ENCODE measurements around the gene SGIP1. TPM values are rescaled to one million over a fixed set of nuclear protein-coding genes. Genes with fewer than 3 reads are reported as not detected.
A peak's percentile ranks its signal among the peaks of the same experiment; 100 is the strongest.

Gene SGIP1
- total and polyA plus RNA-seq, 2 experiments from 2014 or later = 4.0 to 7.7 TPM

GRCh38 chr1:66571789-66572188 is 37.8 kb downstream of the SGIP1 start:
- 4 to 24% methylated on average over 1 of the region's 1 CpG for WGBS, 2 experiments (ENCODE audit: low coverage in 1 of 2, low lambda C conversion rate in 2 of 2, missing lambda C conversion rate in 2 of 2)
- peaks cover 6% of the 10 kb centered on the region for H3K9me2 ChIP-seq (ENCODE audit: insufficient read depth)
- H3F3A ChIP-seq (ENCODE audit: insufficient read depth) = peaks cover 36% of the 10 kb centered on the region
- TF ChIP-seq EZH2 (IDR thresholded peaks at IDR 0.05; ENCODE audit: insufficient read depth, poor library complexity, severe bottlenecking) (no peak), EZH2phosphoT487 (IDR thresholded peaks at IDR 0.05; ENCODE audit: insufficient read depth, low read depth) (no peak)
- peak overlapping the region; percentile 71 for H3K27ac ChIP-seq
- peaks cover 50% of the 10 kb centered on the region for H3K4me1 ChIP-seq (ENCODE audit: insufficient read depth)
- no peaks in the 10 kb centered on the region for H4K20me1 ChIP-seq (ENCODE audit: insufficient read depth)
- no peaks in the 10 kb centered on the region for H3K9me3 ChIP-seq (ENCODE audit: low read depth)
- H3K4me3 ChIP-seq = no peak overlapping the region
- in situ Hi-C loops (cut with MboI) = no loop called here
- H3K36me3 ChIP-seq (ENCODE audit: low read depth) = no peaks in the 10 kb centered on the region
- H3K27me3 ChIP-seq (replicated peaks; ENCODE audit: insufficient read depth) = no peaks in the 10 kb centered on the region
- DNase-seq = peak; percentile 92
- H2AFZ ChIP-seq = no peak overlapping the region
- no peak overlapping the region for H3K9ac ChIP-seq
- H3K4me2 ChIP-seq (ENCODE audit: unreplicated experiment) = peak overlapping the region; percentile 18
- H3K79me2 ChIP-seq (ENCODE audit: insufficient read depth) = no peaks in the 10 kb centered on the region

GRCh38 chr1:66575739-66576138 is 41.8 kb downstream of the SGIP1 start:
- peak; percentile 67 for DNase-seq
- Histone ChIP-seq H3K4me2 (ENCODE audit: unreplicated experiment) (peak overlapping the region; percentile 11), H3K4me1 (ENCODE audit: insufficient read depth) (peaks cover 48% of the 10 kb centered on the region)

DNA sequence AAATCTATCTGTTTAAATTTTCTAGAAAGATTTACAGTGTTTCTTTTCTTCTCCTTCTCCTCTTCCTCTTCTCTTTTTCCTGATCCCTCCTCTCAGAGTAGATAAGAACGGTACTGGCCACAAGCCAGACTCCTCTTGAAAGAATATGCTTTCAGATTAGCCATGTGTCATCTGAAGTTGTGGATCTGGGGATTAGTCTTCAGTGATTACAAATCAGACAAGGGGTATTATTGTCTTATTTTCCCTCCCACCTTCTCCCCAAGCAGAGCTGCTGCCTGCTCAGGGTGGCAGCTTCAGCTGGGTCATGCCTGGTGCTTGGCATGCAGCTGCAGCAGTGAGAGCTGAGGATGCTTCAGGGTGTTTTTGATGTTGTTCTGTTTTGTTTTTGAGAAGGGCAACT is 42.7 kb downstream of the SGIP1 start:
- TF ChIP-seq EZH2phosphoT487 (IDR thresholded peaks at IDR 0.05; ENCODE audit: insufficient read depth, low read depth) (no peak), EZH2 (IDR thresholded peaks at IDR 0.05; ENCODE audit: insufficient read depth, poor library complexity, severe bottlenecking) (no peak)
- H2AFZ ChIP-seq = 0 out of 2 replicates have a peak overlapping the region, but pooled peaks have one; percentile 12
- in situ Hi-C loops (cut with MboI) = no loop called here
- no peaks in the 10 kb centered on the region for H3K79me2 ChIP-seq (ENCODE audit: insufficient read depth)
- no peaks in the 10 kb centered on the region for H3K9me2 ChIP-seq (ENCODE audit: insufficient read depth)
- no peak overlapping the region for H3K9ac ChIP-seq
- H4K20me1 ChIP-seq (ENCODE audit: insufficient read depth) = no peaks in the 10 kb centered on the region
- no peak overlapping the region for H3K27ac ChIP-seq
- H3K4me1 ChIP-seq (ENCODE audit: insufficient read depth) = peaks cover 39% of the 10 kb centered on the region
- no peaks in the 10 kb centered on the region for H3K27me3 ChIP-seq (replicated peaks; ENCODE audit: insufficient read depth)
- 0 to 10% methylated on average over 1 of the region's 1 CpG for WGBS, 2 experiments (ENCODE audit: low coverage in 1 of 2, low lambda C conversion rate in 2 of 2, missing lambda C conversion rate in 2 of 2)
- H3K9me3 ChIP-seq (ENCODE audit: low read depth) = no peaks in the 10 kb centered on the region
- peaks cover 28% of the 10 kb centered on the region for H3F3A ChIP-seq (ENCODE audit: insufficient read depth)
- H3K4me2 ChIP-seq (ENCODE audit: unreplicated experiment) = no peak overlapping the region
- no peak overlapping the region for H3K4me3 ChIP-seq
- peak; percentile 48 for DNase-seq
- no peaks in the 10 kb centered on the region for H3K36me3 ChIP-seq (ENCODE audit: low read depth)

More at GRCh38 chr1:66575739-66576138, 41.8 kb downstream of the SGIP1 start:
- Histone ChIP-seq H3K4me3 (no peak overlapping the region), H3F3A (ENCODE audit: insufficient read depth) (peaks cover 36% of the 10 kb centered on the region), H3K79me2 (ENCODE audit: insufficient read depth) (no peaks in the 10 kb centered on the region), H3K9me2 (ENCODE audit: insufficient read depth) (peaks cover 4% of the 10 kb centered on the region), H2AFZ (no peak overlapping the region), H3K36me3 (ENCODE audit: low read depth) (no peaks in the 10 kb centered on the region), H3K9ac (no peak overlapping the region), H3K9me3 (ENCODE audit: low read depth) (no peaks in the 10 kb centered on the region), H4K20me1 (ENCODE audit: insufficient read depth) (no peaks in the 10 kb centered on the region), H3K27ac (no peak overlapping the region), H3K27me3 (replicated peaks; ENCODE audit: insufficient read depth) (no peaks in the 10 kb centered on the region)
- in situ Hi-C loops (cut with MboI) = no loop called here
- 14 to 19% methylated on average over 4 of the region's 4 CpGs for WGBS, 2 experiments (ENCODE audit: low coverage in 1 of 2, low lambda C conversion rate in 2 of 2, missing lambda C conversion rate in 2 of 2)
- TF ChIP-seq EZH2 (IDR thresholded peaks at IDR 0.05; ENCODE audit: insufficient read depth, poor library complexity, severe bottlenecking) (no peak), EZH2phosphoT487 (IDR thresholded peaks at IDR 0.05; ENCODE audit: insufficient read depth, low read depth) (no peak)

DNA sequence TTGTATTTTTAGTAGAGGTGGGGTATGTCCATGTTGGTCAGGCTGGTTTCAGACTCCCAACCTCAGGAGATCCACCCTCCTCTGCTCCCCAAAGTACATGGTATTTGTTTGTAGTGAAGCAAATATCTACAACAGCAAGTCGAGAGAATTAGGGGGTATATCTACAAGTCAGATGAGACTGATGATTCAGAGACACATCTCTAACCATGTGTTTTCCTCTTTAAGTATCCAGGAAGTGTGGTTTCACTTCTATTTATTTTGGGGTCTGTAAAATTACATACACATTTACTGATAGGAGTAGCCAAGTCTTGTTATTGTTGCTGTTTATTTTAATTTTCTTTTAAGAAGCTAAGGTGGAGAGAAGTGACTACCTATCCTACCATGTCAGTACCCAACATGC is 44.9 kb downstream of the SGIP1 start:
- Histone ChIP-seq H3K79me2 (ENCODE audit: insufficient read depth) (no peaks in the 10 kb centered on the region), H3K9me2 (ENCODE audit: insufficient read depth) (no peaks in the 10 kb centered on the region), H3K4me1 (ENCODE audit: insufficient read depth) (peaks cover 26% of the 10 kb centered on the region), H3K4me2 (ENCODE audit: unreplicated experiment) (no peak overlapping the region), H3K36me3 (ENCODE audit: low read depth) (no peaks in the 10 kb centered on the region), H3K9me3 (ENCODE audit: low read depth) (no peaks in the 10 kb centered on the region), H4K20me1 (ENCODE audit: insufficient read depth) (no peaks in the 10 kb centered on the region), H2AFZ (no peak overlapping the region), H3K27me3 (replicated peaks; ENCODE audit: insufficient read depth) (no peaks in the 10 kb centered on the region), H3K27ac (no peak overlapping the region), H3K9ac (no peak overlapping the region), H3K4me3 (no peak overlapping the region), H3F3A (ENCODE audit: insufficient read depth) (peaks cover 19% of the 10 kb centered on the region)
- in situ Hi-C loops (cut with MboI) = no loop called here
- 46 to 53% methylated on average over 1 of the region's 1 CpG for WGBS, 2 experiments (ENCODE audit: low coverage in 1 of 2, low lambda C conversion rate in 2 of 2, missing lambda C conversion rate in 2 of 2)
- TF ChIP-seq EZH2 (IDR thresholded peaks at IDR 0.05; ENCODE audit: insufficient read depth, poor library complexity, severe bottlenecking) = no peak
- TF ChIP-seq EZH2phosphoT487 (IDR thresholded peaks at IDR 0.05; ENCODE audit: insufficient read depth, low read depth) = no peak
- no peak for DNase-seq

DNA sequence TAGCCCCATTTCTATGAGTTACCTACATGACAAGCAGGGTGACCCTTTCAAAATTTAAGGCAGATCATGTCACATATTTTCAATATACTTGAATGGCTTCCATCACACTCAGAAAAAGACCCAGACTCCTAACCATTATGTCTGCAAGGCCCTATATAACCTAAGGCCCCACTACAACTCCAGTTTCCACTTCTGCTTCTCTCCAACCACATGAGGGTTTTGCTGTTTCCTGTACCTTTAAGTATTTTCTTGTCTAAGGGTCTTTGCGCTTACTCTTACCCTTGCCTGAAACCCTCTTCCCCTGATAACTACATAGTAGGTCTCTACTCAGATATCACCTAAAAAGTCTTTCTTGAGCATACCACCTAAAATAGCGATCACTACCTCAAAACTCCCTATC is 46.1 kb downstream of the SGIP1 start:
- DNase-seq = no peak
- Histone ChIP-seq H3K36me3 (ENCODE audit: low read depth) (no peaks in the 10 kb centered on the region), H2AFZ (no peak overlapping the region), H3K9me3 (ENCODE audit: low read depth) (no peaks in the 10 kb centered on the region), H3K4me2 (ENCODE audit: unreplicated experiment) (no peak overlapping the region), H3K4me1 (ENCODE audit: insufficient read depth) (peaks cover 26% of the 10 kb centered on the region), H3K9me2 (ENCODE audit: insufficient read depth) (no peaks in the 10 kb centered on the region), H3F3A (ENCODE audit: insufficient read depth) (peaks cover 19% of the 10 kb centered on the region), H3K79me2 (ENCODE audit: insufficient read depth) (no peaks in the 10 kb centered on the region), H3K27ac (no peak overlapping the region), H4K20me1 (ENCODE audit: insufficient read depth) (no peaks in the 10 kb centered on the region), H3K9ac (no peak overlapping the region), H3K4me3 (no peak overlapping the region), H3K27me3 (replicated peaks; ENCODE audit: insufficient read depth) (no peaks in the 10 kb centered on the region)
- TF ChIP-seq EZH2phosphoT487 (IDR thresholded peaks at IDR 0.05; ENCODE audit: insufficient read depth, low read depth) = no peak
- no peak for TF ChIP-seq EZH2 (IDR thresholded peaks at IDR 0.05; ENCODE audit: insufficient read depth, poor library complexity, severe bottlenecking)
- in situ Hi-C loops (cut with MboI) = no loop called here
- WGBS, 2 experiments (ENCODE audit: low coverage in 1 of 2, low lambda C conversion rate in 2 of 2, missing lambda C conversion rate in 2 of 2) = 98 to 100% methylated on average over 2 of the region's 2 CpGs
